ENCODE results near the gene ZDHHC23.

DNA sequence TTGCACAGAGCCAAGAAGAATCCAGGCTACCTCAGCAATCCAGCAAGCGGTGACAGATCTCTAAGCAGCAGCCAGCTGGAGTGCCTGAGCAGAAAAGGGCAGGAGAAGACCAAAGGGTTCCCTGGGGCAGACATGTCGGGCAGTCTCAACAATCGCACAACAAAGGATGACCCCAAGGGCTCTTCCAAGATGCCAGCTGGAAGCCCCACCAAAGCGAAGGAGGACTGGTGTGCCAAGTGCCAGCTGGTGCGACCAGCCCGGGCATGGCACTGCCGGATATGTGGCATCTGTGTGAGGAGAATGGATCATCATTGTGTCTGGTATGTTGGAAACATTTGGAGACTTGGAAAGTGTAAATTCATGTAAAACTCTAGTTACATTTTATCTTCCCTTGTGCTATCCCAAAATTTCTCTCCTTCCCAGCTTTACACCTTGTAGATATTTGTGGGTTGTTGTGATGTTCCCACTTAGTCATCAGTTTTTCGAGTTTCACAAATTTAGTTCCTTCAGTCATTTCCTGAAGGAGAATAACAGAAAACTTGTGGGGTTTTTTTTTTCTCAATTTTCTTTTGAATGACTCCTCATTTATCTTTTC, 6.4 kb downstream of the ZDHHC23 start:
- TF ChIP-seq POLR2A (IDR thresholded peaks at IDR 0.05) (no peak), CTCF (IDR thresholded peaks at IDR 0.05) (no peak)

All from adrenal gland (tissue), 5 donors.